Measurements from ENCODE around the gene MRPS21.

The MRPS21 gene

GRCh38 chr1:150293433-150294253, at the start of gene MRPS21:
TSS of gene MRPS21 (plus strand) at chr1:150293861. CDS start at chr1:150294367, 506 bp downstream.
- peak; percentile 77 to 88 (median 85) for DNase-seq (ENCODE audit: low read depth in 3 of 3)

GRCh38 chr1:150249936-150250335, 43.7 kb upstream of the MRPS21 start:
- no peak for DNase-seq (ENCODE audit: low read depth in 3 of 3)

- no peak for DNase-seq (ENCODE audit: low read depth in 3 of 3)
Observed at GRCh38 chr1:150256198-150256553, 37.5 kb upstream of the MRPS21 start.

GRCh38 chr1:150256554-150257341, 36.9 kb upstream of the MRPS21 start:
- no peak for DNase-seq (ENCODE audit: low read depth in 3 of 3)

- no peak for DNase-seq (ENCODE audit: low read depth in 3 of 3)
Observed at GRCh38 chr1:150257624-150258585, 35.8 kb upstream of the MRPS21 start, which contains the start of gene CA14. TSS of gene CA14 (plus strand) at chr1:150257774. CDS start at chr1:150258129, 355 bp downstream.

- DNase-seq (ENCODE audit: low read depth in 3 of 3) = no peak
Observed at GRCh38 chr1:150259217-150259616, 34.4 kb upstream of the MRPS21 start.

- DNase-seq (ENCODE audit: low read depth in 3 of 3) = no peak
Observed at GRCh38 chr1:150259758-150260669, 33.6 kb upstream of the MRPS21 start.

- DNase-seq (ENCODE audit: low read depth in 3 of 3) = no peak
Observed at GRCh38 chr1:150261367-150261766, 32.3 kb upstream of the MRPS21 start.

GRCh38 chr1:150262388-150263320, 31.0 kb upstream of the MRPS21 start:
- DNase-seq (ENCODE audit: low read depth in 3 of 3) = no peak

GRCh38 chr1:150263549-150263948, 30.1 kb upstream of the MRPS21 start:
- DNase-seq (ENCODE audit: low read depth in 3 of 3) = no peak

GRCh38 chr1:150267896-150268295, 25.8 kb upstream of the MRPS21 start:
- DNase-seq (ENCODE audit: low read depth in 3 of 3) = no peak

GRCh38 chr1:150268340-150268704, 25.3 kb upstream of the MRPS21 start:
- DNase-seq (ENCODE audit: low read depth in 3 of 3) = no peak

GRCh38 chr1:150268705-150269403, 24.8 kb upstream of the MRPS21 start, which contains the start of gene APH1A:
TSS of gene APH1A (minus strand) at chr1:150269016. CDS start at chr1:150268810, 206 bp downstream.
- peak; percentile 89 to 95 (median 93) for DNase-seq (ENCODE audit: low read depth in 3 of 3)

- DNase-seq (ENCODE audit: low read depth in 3 of 3) = no peak
Observed at GRCh38 chr1:150269451-150269850, 24.2 kb upstream of the MRPS21 start.

GRCh38 chr1:150271291-150271959, 22.2 kb upstream of the MRPS21 start:
- no peak for DNase-seq (ENCODE audit: low read depth in 3 of 3)

- DNase-seq (ENCODE audit: low read depth in 3 of 3) = no peak
Observed at GRCh38 chr1:150273311-150273710, 20.4 kb upstream of the MRPS21 start.

- no peak for DNase-seq (ENCODE audit: low read depth in 3 of 3)
Observed at GRCh38 chr1:150280138-150280707, 13.4 kb upstream of the MRPS21 start.
